HepG2 (cell line): ENCODE results near the gene CYBB.

Experiments
- NFIC ChIP-seq: IDR thresholded peaks from 2 replicates; pipeline ENCODE4 v1.6.1; 2012; ENCODE audit warnings: mild to moderate bottlenecking, low read length, inconsistent platforms
- RBM39 ChIP-seq: fragments of 200-400 bp; formaldehyde crosslinking; IDR thresholded peaks from one replicate; pipeline ENCODE4 v1.6.1; 2018; ENCODE audit warnings: antibody characterized with exemption, mild to moderate bottlenecking, low read depth, low read length; ENCODE audit not compliant: poor library complexity, severe bottlenecking
- YY1 ChIP-seq: IDR thresholded peaks from 2 replicates; pipeline ENCODE4 v1.6.1; 2011; ENCODE audit warnings: low read length, low read depth, moderate library complexity, mild to moderate bottlenecking; ENCODE audit not compliant: insufficient read depth, insufficient replicate concordance
- ZNF577 ChIP-seq: sonication (generic); formaldehyde crosslinking; IDR thresholded peaks from 2 replicates; pipeline ENCODE4 v1.4.0; 2020; ENCODE audit warnings: mild to moderate bottlenecking, low read depth, missing genetic modification reagents, borderline replicate concordance

- TF ChIP-seq YY1 (no peak), RBM39 (no peak), ZNF577 (CRISPR knock-in tag) (no peak), NFIC (no peak)
These were observed 33.5 kb upstream of the CYBB start for GRCh38 chrX:37746218-37746941.
